Motor neuron (in vitro differentiated cells): ENCODE measurements around the gene KIFC1. TPM values are rescaled to one million over a fixed set of nuclear protein-coding genes. Genes with fewer than 3 reads are reported as not detected.
A peak's percentile ranks its signal among the peaks of the same experiment; 100 is the strongest.
"Not testable (repeated sequence)": the region's sequence is repeated elsewhere in the genome, so short reads cannot be mapped to it uniquely, and the experiment has no call there.

ENCODE experiments used
- ATAC-seq, 8 experiments: fragments of 200-7000 bp; cut with Tn5 transposase; replicated peaks in 6 of 8; 2 replicates each; pipeline ENCODE4 v1.8.0; 2021; ENCODE audit warnings: mild to moderate bottlenecking in 8 of 8, moderate library complexity in 8 of 8
- H3K27ac ChIP-seq, 2 donors: fragments of 250-450 bp; sonication (Bioruptor Pico); 2 replicates each; pipeline ENCODE4 v1.9.0; 2021; ENCODE audit warnings: antibody characterized with exemption in 2 of 2, mild to moderate bottlenecking in 2 of 2, moderate library complexity in 1 of 2
- H3K4me1 ChIP-seq, 2 donors: fragments of 250-450 bp; sonication (Bioruptor Pico); replicated peaks in 1 of 2; 2 replicates each; pipeline ENCODE4 v1.6.1; 2021; ENCODE audit warnings: antibody characterized with exemption in 2 of 2, mild to moderate bottlenecking in 2 of 2, moderate library complexity in 1 of 2
- H3K4me3 ChIP-seq, 5 donors: fragments of 250-450 bp; sonication (Bioruptor Pico); 2 replicates each; pipeline ENCODE4 v1.9.0; 2021; ENCODE audit warnings: antibody characterized with exemption in 5 of 5, mild to moderate bottlenecking in 5 of 5, moderate library complexity in 4 of 5
- WGBS, 10 experiments: fragments of 450-650 bp; shearing (Covaris generic); methylation state at CpG; one replicate each; pipeline ENCODE4 v1.0.0; 2022; 5-methylcytosine and 5-hydroxymethylcytosine counted together
- in situ Hi-C, 9 experiments: fragments of 400-800 bp; cut with MboI; loops; one replicate each; pipeline ENCODE4 v1.15.0; 2021; ENCODE audit warnings: low sequenced_read_pairs in 9 of 9, low pct_unique_long_range_greater_than_20kb in 2 of 9; ENCODE audit not compliant: unreplicated experiment in 9 of 9
- total RNA-seq, 8 experiments: library from RNA; unstranded; fragments of 300-600 nt; gene quantifications; 2 replicates each; pipeline versions ENCODE4 v1.2.3 to v1.2.4, GENCODE V29; 2022

The KIFC1 gene
- total RNA-seq, 8 experiments from 2014 or later: 1.1 to 49.4 (median 2.5) TPM

DNA sequence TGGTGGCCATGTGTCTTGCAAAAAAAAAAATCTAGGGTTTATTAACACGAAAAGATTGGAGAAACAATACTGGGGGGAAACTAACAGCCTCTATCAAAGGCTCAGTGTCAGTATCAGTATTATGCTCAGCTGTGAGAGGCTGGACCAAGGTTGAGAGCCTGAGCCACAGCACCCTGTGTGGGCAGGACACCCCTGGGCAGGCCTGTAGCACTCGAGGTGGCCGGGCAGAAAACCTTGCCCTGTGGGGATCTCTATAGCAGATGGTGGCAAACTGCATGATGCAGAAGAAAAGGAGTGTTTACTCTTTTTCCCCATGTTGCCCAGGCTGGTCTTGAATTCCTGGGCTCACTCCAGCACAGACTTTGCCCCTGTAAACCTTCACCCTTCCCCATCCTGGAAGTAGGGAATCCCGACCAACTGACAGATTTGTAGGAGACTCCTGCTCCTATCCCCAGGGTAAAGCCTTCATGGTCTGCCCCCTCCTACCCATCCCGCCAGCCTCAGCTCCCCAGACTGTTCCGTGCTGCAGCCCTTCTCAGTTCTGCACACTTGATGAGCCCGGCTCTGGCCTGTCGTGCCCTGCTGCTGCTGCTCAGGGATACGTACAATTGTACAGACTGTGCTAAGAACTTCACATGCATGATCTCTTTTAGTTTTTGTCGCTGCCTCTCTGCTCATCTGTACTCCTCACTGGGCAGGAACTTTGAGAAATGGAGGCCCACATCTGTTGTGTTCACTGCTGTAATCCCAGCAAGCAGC, 8.0 kb upstream of the KIFC1 start:
- Histone ChIP-seq H3K27ac (no peak overlapping the region), H3K4me3 (no peak overlapping the region), H3K4me1 (no peaks in the 10 kb centered on the region)
- peak in 4 of 8 experiments; percentile 22 to 32 (median 26) for ATAC-seq
- WGBS, 10 experiments: 33 to 100% (median 68%) methylated on average over 1 to 8 of the region's 10 CpGs; no CpG with 5 or more reads in 3 of the 10 experiments
- in situ Hi-C loops: no loop called here

DNA sequence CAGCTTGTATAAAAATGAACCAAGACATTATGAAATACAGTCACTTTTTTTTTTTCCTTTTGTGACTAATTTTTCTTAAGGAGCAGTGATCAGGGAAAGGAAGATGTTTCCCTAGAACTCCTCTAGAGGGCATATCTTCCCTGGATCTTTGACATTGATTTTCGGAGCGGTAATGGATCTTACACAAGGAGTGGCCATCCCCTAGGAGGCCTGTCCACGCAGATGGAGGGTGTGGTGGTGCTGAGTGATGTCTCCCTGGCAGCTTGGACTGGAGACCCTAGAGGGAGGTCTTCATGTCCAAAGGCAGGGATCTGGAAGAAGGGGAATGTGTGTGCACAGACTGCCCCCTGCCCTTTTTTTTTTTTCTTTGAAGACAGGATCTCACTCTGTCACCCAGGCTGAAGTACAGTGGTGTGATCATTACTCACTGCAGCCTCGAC, 7.0 kb upstream of the KIFC1 start:
- no peak overlapping the region for H3K27ac ChIP-seq
- H3K4me3 ChIP-seq: no peak overlapping the region
- no peaks in the 10 kb centered on the region for H3K4me1 ChIP-seq
- in situ Hi-C loops: no loop called here
- ATAC-seq: peak; percentile 71 to 99 (median 84)
- WGBS, 10 experiments: 0 to 80% (median 13%) methylated on average over 2 to 4 of the region's 4 CpGs; no CpG with 5 or more reads in 4 of the 10 experiments

GRCh38 chr6:33390173-33390572, 1.4 kb upstream of the KIFC1 start:
- 70 to 100% (median 100%) methylated on average over 1 to 2 of the region's 2 CpGs for WGBS, 10 experiments

GRCh38 chr6:33390767-33391277, 801 bp upstream of the KIFC1 start:
- Histone ChIP-seq H3K4me1 (peaks cover 3 to 10% of the 10 kb centered on the region in 2 donors), H3K4me3 (peak overlapping the region in 3 of 5 donors; percentile 6 to 57 (median 7)), H3K27ac (peak overlapping the region; percentile 48 to 86)
- no peak for ATAC-seq
- in situ Hi-C loops: no loop called here
- 61 to 96% (median 77%) methylated on average over 3 to 9 of the region's 9 CpGs; no CpG with 5 or more reads in 2 of the 10 experiments for WGBS, 10 experiments

More at GRCh38 chr6:33390173-33390572, 1.4 kb upstream of the KIFC1 start:
- H3K27ac ChIP-seq: peak overlapping the region in 1 of 2 donors; percentile 86
- ATAC-seq: no peak
- H3K4me3 ChIP-seq: no peak overlapping the region
- H3K4me1 ChIP-seq: peaks cover 3 to 8% of the 10 kb centered on the region in 2 donors
- in situ Hi-C loops: no loop called here

DNA sequence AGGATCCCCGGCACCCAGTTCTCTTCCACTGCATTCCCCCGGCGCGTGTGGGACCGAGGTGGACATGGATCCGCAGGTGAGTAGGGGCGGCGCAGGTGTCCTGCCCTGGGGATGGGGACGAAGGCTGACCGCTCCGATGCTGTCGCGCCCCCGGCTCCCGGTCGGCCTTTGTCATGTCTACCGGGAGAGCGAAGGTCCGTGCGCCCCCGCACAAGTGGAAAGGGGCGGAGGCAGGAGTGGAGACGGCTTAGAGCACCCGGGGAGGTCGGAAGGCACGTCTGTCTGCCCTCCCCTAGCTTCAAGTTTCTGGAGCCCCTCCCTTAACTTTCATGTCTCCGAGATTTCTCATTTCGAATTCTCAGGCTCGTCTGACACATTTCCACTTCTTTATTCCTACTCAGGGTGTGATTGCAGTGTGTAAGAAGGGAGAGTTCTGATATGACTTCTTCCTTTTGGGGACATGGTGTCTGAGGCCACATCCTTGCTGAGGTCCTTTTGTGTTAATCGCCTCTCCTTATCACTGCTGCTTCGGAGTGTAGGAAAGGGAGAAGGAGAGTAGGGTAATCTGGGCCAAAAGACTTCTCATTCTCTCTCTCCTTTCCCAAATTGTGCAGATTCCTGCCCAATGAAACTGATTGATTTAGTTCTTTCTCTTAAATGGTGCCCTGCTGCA, 435 bp downstream of the KIFC1 start:
- peak overlapping the region in 1 of 2 donors; percentile 72 for H3K27ac ChIP-seq
- WGBS, 10 experiments: 0 to 10% (median 0%) methylated on average over 1 to 13 of the region's 31 CpGs; no CpG with 5 or more reads in 3 of the 10 experiments
- peak overlapping the region; percentile 44 to 57 (median 49) for H3K4me3 ChIP-seq
- ATAC-seq: peak in 6 of 8 experiments; percentile 0 to 6 (median 2)
- in situ Hi-C loops: no loop called here
- H3K4me1 ChIP-seq: peaks cover 3 to 10% of the 10 kb centered on the region in 2 donors

DNA sequence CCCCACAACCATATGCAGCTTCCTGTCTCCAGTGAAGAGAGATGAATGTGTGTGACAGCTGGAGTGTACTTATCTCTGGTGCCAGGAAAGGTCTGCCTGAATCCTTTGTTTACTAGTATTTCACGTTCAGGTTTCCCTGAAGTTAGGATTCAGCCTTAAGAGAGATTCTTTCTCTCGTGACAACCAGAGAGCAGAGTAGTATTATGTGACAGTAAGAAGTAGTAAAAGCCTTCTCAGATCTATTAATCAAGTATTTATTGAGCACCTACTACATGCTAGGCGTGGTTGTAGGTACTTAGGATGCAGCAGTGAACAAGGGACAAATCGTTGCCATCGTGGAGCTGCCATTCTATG, 949 bp downstream of the KIFC1 start:
- Histone ChIP-seq H3K27ac (no peak overlapping the region), H3K4me3 (peak overlapping the region in 4 of 5 donors; percentile 45 to 57 (median 50)), H3K4me1 (peaks cover 3 to 10% of the 10 kb centered on the region in 2 donors)
- 9 to 63% (median 34%) methylated on average over 1 to 5 of the region's 5 CpGs; no CpG with 5 or more reads in 1 of the 10 experiments for WGBS, 10 experiments
- in situ Hi-C loops: no loop called here
- no peak for ATAC-seq

DNA sequence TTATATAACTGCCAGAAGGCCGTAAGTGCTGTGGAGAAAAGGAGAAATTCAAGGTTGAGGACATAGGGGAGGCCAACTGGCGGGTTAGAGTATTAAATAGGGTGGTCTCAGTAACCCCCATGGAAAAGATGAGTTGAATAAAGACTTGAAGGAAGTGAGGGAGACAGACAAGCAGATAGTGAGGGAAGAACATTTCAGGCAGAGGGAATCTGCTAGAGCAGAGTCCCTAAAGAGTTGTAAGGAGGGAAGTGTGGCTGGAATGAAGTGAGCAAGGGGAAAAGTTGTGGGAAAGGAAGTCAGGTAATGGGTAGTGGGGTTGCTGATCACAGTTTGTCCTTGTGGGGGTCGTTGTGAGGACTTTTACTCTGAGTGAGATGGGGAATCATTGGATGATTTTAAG, 1.4 kb downstream of the KIFC1 start:
- no peak for ATAC-seq
- Histone ChIP-seq H3K27ac (no peak overlapping the region), H3K4me1 (peaks cover 3 to 10% of the 10 kb centered on the region in 2 donors), H3K4me3 (peak overlapping the region in 1 of 5 donors; percentile 57)
- in situ Hi-C loops: no loop called here
- 8 to 60% (median 40%) methylated on average over 1 to 3 of the region's 3 CpGs; no CpG with 5 or more reads in 2 of the 10 experiments for whole genome bisulfite sequencing, 10 experiments

DNA sequence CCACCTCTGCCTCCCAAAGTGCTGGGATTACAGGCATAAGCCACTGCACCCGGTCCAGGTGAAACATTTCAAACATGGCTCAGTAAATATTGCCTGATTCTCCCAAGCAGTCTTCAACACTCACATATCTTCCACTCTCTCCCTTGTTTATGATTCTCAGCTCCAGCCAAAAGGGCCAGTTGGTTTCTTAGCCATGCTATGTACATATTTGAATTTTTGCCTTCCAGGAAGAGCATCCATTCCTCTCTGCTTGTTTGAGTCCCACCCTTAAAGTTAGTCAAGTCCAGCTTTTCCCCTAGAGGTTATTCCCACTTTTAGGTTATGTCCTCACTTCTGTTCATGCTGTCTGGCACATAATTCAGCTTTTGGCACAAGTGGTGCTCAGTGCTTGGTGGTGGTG, 5.9 kb downstream of the KIFC1 start:
- Histone ChIP-seq H3K27ac (no peak overlapping the region), H3K4me1 (peaks cover 0 to 3% of the 10 kb centered on the region in 2 donors), H3K4me3 (no peak overlapping the region)
- 80 to 100% (median 82%) methylated on average over 1 of the region's 1 CpG; no CpG with 5 or more reads in 6 of the 10 experiments for WGBS, 10 experiments
- peak in 3 of 8 experiments; percentile 48 to 61 (median 60) for ATAC-seq
- in situ Hi-C loops: no loop called here

GRCh38 chr6:33398601-33399000, 7.0 kb downstream of the KIFC1 start:
- H3K4me1 ChIP-seq, H3K4me3 ChIP-seq, ATAC-seq, H3K27ac ChIP-seq, in situ Hi-C loops: not testable (repeated sequence)
- 88 to 100% (median 100%) methylated on average over 1 to 3 of the region's 3 CpGs; no CpG with 5 or more reads in 4 of the 10 experiments for WGBS, 10 experiments

DNA sequence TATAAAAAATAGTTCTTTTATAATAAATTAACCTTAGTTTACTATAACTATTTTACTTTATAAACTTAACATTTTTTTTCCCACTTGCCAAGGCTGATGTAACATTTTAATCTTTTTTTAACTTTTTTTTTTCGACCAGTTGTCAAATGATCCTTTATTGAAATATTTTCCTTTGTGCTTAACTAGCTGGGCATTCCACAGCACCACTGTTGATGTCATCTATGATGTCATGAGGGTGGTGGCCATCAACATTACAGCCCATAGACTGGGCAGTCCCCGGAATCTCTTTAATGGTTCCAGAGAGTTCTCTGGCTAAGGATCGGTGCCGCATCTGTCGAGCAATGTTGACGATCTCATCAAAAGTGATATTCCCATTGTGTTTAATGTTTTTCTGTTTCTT, 8.3 kb downstream of the KIFC1 start:
- ATAC-seq, H3K27ac ChIP-seq, H3K4me3 ChIP-seq, H3K4me1 ChIP-seq, in situ Hi-C loops: not testable (repeated sequence)
- 86 to 100% (median 95%) methylated on average over 1 to 6 of the region's 6 CpGs; no CpG with 5 or more reads in 2 of the 10 experiments for WGBS, 10 experiments

DNA sequence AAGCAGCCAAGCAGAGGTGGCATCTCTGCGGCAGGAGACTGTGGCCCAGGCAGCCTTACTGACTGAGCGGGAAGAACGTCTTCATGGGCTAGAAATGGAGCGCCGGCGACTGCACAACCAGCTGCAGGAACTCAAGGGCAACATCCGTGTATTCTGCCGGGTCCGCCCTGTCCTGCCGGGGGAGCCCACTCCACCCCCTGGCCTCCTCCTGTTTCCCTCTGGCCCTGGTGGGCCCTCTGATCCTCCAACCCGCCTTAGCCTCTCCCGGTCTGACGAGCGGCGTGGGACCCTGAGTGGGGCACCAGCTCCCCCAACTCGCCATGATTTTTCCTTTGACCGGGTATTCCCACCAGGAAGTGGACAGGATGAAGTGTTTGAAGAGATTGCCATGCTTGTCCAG, 13.3 kb downstream of the KIFC1 start:
- Histone ChIP-seq H3K4me3 (no peak overlapping the region), H3K27ac (no peak overlapping the region), H3K4me1 (no peaks in the 10 kb centered on the region)
- no peak for ATAC-seq
- in situ Hi-C loops: no loop called here
- WGBS, 10 experiments: 94 to 100% methylated on average over 3 to 7 of the region's 17 CpGs; no CpG with 5 or more reads in 8 of the 10 experiments

- no peak overlapping the region for H3K4me3 ChIP-seq
- in situ Hi-C loops: no loop called here
- no peaks in the 10 kb centered on the region for H3K4me1 ChIP-seq
- no peak overlapping the region for H3K27ac ChIP-seq
- WGBS, 10 experiments: 76 to 100% (median 94%) methylated on average over 1 to 4 of the region's 15 CpGs; no CpG with 5 or more reads in 3 of the 10 experiments
- no peak for ATAC-seq
Observed at GRCh38 chr6:33405386-33405940, 13.8 kb downstream of the KIFC1 start.

- Histone ChIP-seq H3K27ac (no peak overlapping the region), H3K4me3 (no peak overlapping the region), H3K4me1 (no peaks in the 10 kb centered on the region)
- WGBS, 10 experiments: 96 to 100% (median 100%) methylated on average over 1 to 5 of the region's 17 CpGs; no CpG with 5 or more reads in 5 of the 10 experiments
- in situ Hi-C loops: no loop called here
- ATAC-seq: no peak
Observed at GRCh38 chr6:33406126-33406525, 14.5 kb downstream of the KIFC1 start.
